HEK293T (cell line): ENCODE measurements around the gene RARA.
A peak's percentile ranks its signal among the peaks of the same experiment; 100 is the strongest.

Experiments
- CTCF ChIA-PET: fragments of 350-600 bp; formaldehyde crosslinking; extraction: SDS; loops from one replicate; lab custom pipeline; 2021; ENCODE audit warnings: antibody characterized with exemption, inconsistent platforms; lab: Yijun Ruan, JAX
- POLR2A ChIA-PET: fragments of 350-600 bp; formaldehyde crosslinking; extraction: SDS; loops from one replicate; lab custom pipeline; 2020; ENCODE audit warnings: antibody characterized with exemption, inconsistent platforms; lab: Yijun Ruan, JAX
- DNase-seq: peaks from one replicate; pipeline ENCODE4 v3.0.0; 2012; ENCODE audit warnings: mixed read lengths; ENCODE audit errors: extremely low spot score
- ARNT ChIP-seq: fragments of 450-650 bp; IDR thresholded peaks from 2 replicates; pipeline ENCODE4 v1.6.1; 2017; ENCODE audit warnings: mild to moderate bottlenecking
- BHLHE40 ChIP-seq: fragments of 450-650 bp; IDR thresholded peaks from 2 replicates; pipeline ENCODE4 v1.6.1; 2016; ENCODE audit warnings: mild to moderate bottlenecking, moderate library complexity, borderline replicate concordance
- CTBP1 ChIP-seq: fragments of 450-650 bp; IDR thresholded peaks from 2 replicates; pipeline ENCODE4 v1.6.1; 2016; ENCODE audit warnings: borderline replicate concordance
- ELF4 ChIP-seq: fragments of 450-650 bp; IDR thresholded peaks from 2 replicates; pipeline ENCODE4 v1.6.1; 2017; ENCODE audit warnings: antibody characterized with exemption
- FOXA1 ChIP-seq: fragments of 450-650 bp; IDR thresholded peaks from 2 replicates; pipeline ENCODE4 v1.6.1; 2016; ENCODE audit warnings: mild to moderate bottlenecking
- FOXK2 ChIP-seq: fragments of 450-650 bp; IDR thresholded peaks from 2 replicates; pipeline ENCODE4 v1.6.1; 2016; ENCODE audit warnings: mild to moderate bottlenecking
- FOXM1 ChIP-seq: fragments of 450-650 bp; IDR thresholded peaks from 2 replicates; pipeline ENCODE4 v1.6.1; 2017; ENCODE audit warnings: mild to moderate bottlenecking, borderline replicate concordance
- HDGF ChIP-seq: fragments of 450-650 bp; IDR thresholded peaks from 2 replicates; pipeline ENCODE4 v1.6.1; 2017; ENCODE audit warnings: antibody characterized with exemption, borderline replicate concordance
- L3MBTL2 ChIP-seq: fragments of 450-650 bp; conservative IDR thresholded peaks from 2 replicates; pipeline ENCODE4 v1.6.1; 2016; ENCODE audit warnings: mild to moderate bottlenecking
- LEF1 ChIP-seq: fragments of 450-650 bp; IDR thresholded peaks from 2 replicates; pipeline ENCODE4 v1.6.1; 2017; ENCODE audit warnings: mild to moderate bottlenecking, borderline replicate concordance
- NFRKB ChIP-seq: fragments of 450-650 bp; IDR thresholded peaks from 2 replicates; pipeline ENCODE4 v1.6.1; 2016; ENCODE audit warnings: mild to moderate bottlenecking, moderate library complexity
- PKNOX1 ChIP-seq: fragments of 450-650 bp; IDR thresholded peaks from 2 replicates; pipeline ENCODE4 v1.6.1; 2016
- SP1 ChIP-seq: fragments of 450-650 bp; IDR thresholded peaks from 2 replicates; pipeline ENCODE4 v1.6.1; 2017
- SUZ12 ChIP-seq: fragments of 450-650 bp; IDR thresholded peaks from 2 replicates; pipeline ENCODE4 v1.6.1; 2016; ENCODE audit warnings: mild to moderate bottlenecking
- TARDBP ChIP-seq: fragments of 450-650 bp; IDR thresholded peaks from 2 replicates; pipeline ENCODE4 v1.6.1; 2016
- ZNF384 ChIP-seq: fragments of 450-650 bp; IDR thresholded peaks from 2 replicates; pipeline ENCODE4 v1.6.1; 2016

Gene RARA

GRCh38 chr17:40347319-40348135, 38.5 kb downstream of the RARA start:
- no peak for TF ChIP-seq SUZ12
- no peak for TF ChIP-seq FOXK2
- no peak for TF ChIP-seq ARNT
- no peak for DNase-seq
- ChIA-PET CTCF (interaction anchor here (0.8 kb wide), 1 partner anchor 44 kb away, joined by 4 read pairs; no protein-coding TSS in a partner anchor), POLR2A (no interaction called here)

GRCh38 chr17:40348136-40348504, 39.1 kb downstream of the RARA start:
- ChIA-PET POLR2A (no interaction called here), CTCF (interaction anchor here (0.8 to 0.9 kb wide), 2 partner anchors 14 to 45 kb away, joined by 3 to 4 read pairs; no protein-coding TSS in a partner anchor)
- TF ChIP-seq SUZ12 = no peak
- no peak for TF ChIP-seq PKNOX1
- TF ChIP-seq FOXM1 = no peak
- TF ChIP-seq ZNF384 = no peak
- TF ChIP-seq NFRKB = no peak
- no peak for TF ChIP-seq HDGF
- no peak for TF ChIP-seq ARNT
- no peak for TF ChIP-seq FOXK2
- no peak for TF ChIP-seq TARDBP
- no peak for TF ChIP-seq L3MBTL2
- no peak for TF ChIP-seq CTBP1
- no peak for TF ChIP-seq FOXA1
- no peak for TF ChIP-seq SP1
- no peak for TF ChIP-seq LEF1
- TF ChIP-seq BHLHE40 = no peak
- TF ChIP-seq ELF4 = no peak
- DNase-seq = no peak

- TF ChIP-seq TARDBP (no peak), ZNF384 (no peak), SUZ12 (no peak), NFRKB (no peak), HDGF (no peak), FOXM1 (no peak), PKNOX1 (no peak), ARNT (no peak), BHLHE40 (no peak), ELF4 (no peak), FOXK2 (no peak)
- no peak for DNase-seq
- POLR2A ChIA-PET = no interaction called here
- CTCF ChIA-PET = interaction anchor here (0.8 to 0.9 kb wide), 2 partner anchors 14 to 45 kb away, joined by 3 to 4 read pairs; no protein-coding TSS in a partner anchor
Measured at GRCh38 chr17:40348562-40349476, 39.8 kb downstream of the RARA start.

- DNase-seq = no peak
- ChIA-PET CTCF (no interaction called here), POLR2A (no interaction called here)
- TF ChIP-seq ZNF384 (no peak), ELF4 (no peak), ARNT (no peak), FOXA1 (no peak), CTBP1 (no peak), FOXM1 (no peak), FOXK2 (no peak), SP1 (no peak), L3MBTL2 (no peak), SUZ12 (no peak), TARDBP (no peak), PKNOX1 (no peak), NFRKB (no peak), BHLHE40 (no peak), HDGF (no peak), LEF1 (no peak)
Measured at GRCh38 chr17:40349477-40349894, 40.5 kb downstream of the RARA start.

- ChIA-PET POLR2A (no interaction called here), CTCF (no interaction called here)
- no peak for TF ChIP-seq SUZ12
- no peak for TF ChIP-seq NFRKB
- TF ChIP-seq PKNOX1 = peak; percentile 61
- no peak for DNase-seq
Measured at GRCh38 chr17:40349895-40350688, 41.1 kb downstream of the RARA start.
